WTC11 (cell line): ENCODE measurements around the gene GPC1. TPM values are rescaled to one million over a fixed set of nuclear protein-coding genes. Genes with fewer than 3 reads are reported as not detected.

Experiments used
- ATAC-seq: fragments of 200-7000 bp; cut with Tn5 transposase; 2 replicates; pipeline ENCODE4 v1.10.0; 2021; ENCODE audit warnings: mild to moderate bottlenecking, moderate library complexity
- CTCF ChIA-PET: fragments of 300-600 bp; sonication (Branson Sonifier 250); formaldehyde crosslinking; loops from one replicate; lab custom pipeline; 2021; ENCODE audit warnings: antibody characterized with exemption; lab: Charles Lee
- POLR2A ChIA-PET: fragments of 350-600 bp; sonication (Branson Sonifier 250); formaldehyde crosslinking; loops from one replicate; lab custom pipeline; 2021; ENCODE audit warnings: antibody characterized with exemption; lab: Charles Lee
- DNase-seq: peaks from one replicate; pipeline ENCODE4 v3.0.0; 2021; ENCODE audit warnings: low spot score
- H3K27ac Mint-ChIP-seq: 2 replicates; pipeline ENCODE4 v1.8.0; 2021; ENCODE audit warnings: mixed read lengths
- H3K27me3 Mint-ChIP-seq: 2 replicates; pipeline ENCODE4 v1.8.0; 2021; ENCODE audit warnings: low read depth, mild to moderate bottlenecking, moderate library complexity, mixed read lengths
- H3K36me3 Mint-ChIP-seq: 2 replicates; pipeline ENCODE4 v1.8.0; 2021; ENCODE audit warnings: mixed read lengths
- H3K4me1 Mint-ChIP-seq: 2 replicates; pipeline ENCODE4 v1.8.0; 2022; ENCODE audit warnings: mixed read lengths
- H3K4me3 Mint-ChIP-seq: 2 replicates; pipeline ENCODE4 v1.8.0; 2021; ENCODE audit warnings: mild to moderate bottlenecking, moderate library complexity, mixed read lengths
- H3K9me3 Mint-ChIP-seq: 2 replicates; pipeline ENCODE4 v1.8.0; 2021; ENCODE audit warnings: mixed read lengths
- ATF1 ChIP-seq: sonication (generic); formaldehyde crosslinking; IDR thresholded peaks from 2 replicates; pipeline ENCODE4 v1.8.1; 2023; ENCODE audit warnings: mild to moderate bottlenecking, moderate library complexity, missing genetic modification reagents
- CREM ChIP-seq: sonication (generic); formaldehyde crosslinking; IDR thresholded peaks from 2 replicates; pipeline ENCODE4 v1.8.1; 2022; ENCODE audit warnings: mild to moderate bottlenecking, missing genetic modification reagents, moderate library complexity
- FOXJ3 ChIP-seq: sonication (generic); formaldehyde crosslinking; IDR thresholded peaks from 2 replicates; pipeline ENCODE4 v1.9.0; 2021; ENCODE audit warnings: missing genetic modification reagents, mild to moderate bottlenecking, borderline replicate concordance
- FOXP1 ChIP-seq: sonication (generic); formaldehyde crosslinking; IDR thresholded peaks from 2 replicates; pipeline ENCODE4 v1.8.0; 2022; ENCODE audit warnings: missing genetic modification reagents, mild to moderate bottlenecking, moderate library complexity, borderline replicate concordance
- GRHL2 ChIP-seq: fragments of 250-450 bp; sonication (Bioruptor Pico); IDR thresholded peaks from 2 replicates; pipeline ENCODE4 v1.8.0; 2022; ENCODE audit warnings: mild to moderate bottlenecking, moderate library complexity; ENCODE audit not compliant: insufficient replicate concordance, severe bottlenecking
- IRF2 ChIP-seq: sonication (generic); formaldehyde crosslinking; IDR thresholded peaks from 2 replicates; pipeline ENCODE4 v1.8.0; 2022; ENCODE audit warnings: low read depth, missing genetic modification reagents, borderline replicate concordance
- MLX ChIP-seq: sonication (generic); formaldehyde crosslinking; IDR thresholded peaks from 2 replicates; pipeline ENCODE4 v1.8.1; 2023; ENCODE audit warnings: mild to moderate bottlenecking, missing genetic modification reagents, moderate library complexity
- MXD4 ChIP-seq: fragments of 250-450 bp; sonication (Bioruptor Pico); IDR thresholded peaks from 2 replicates; pipeline ENCODE4 v1.8.0; 2021; ENCODE audit warnings: mild to moderate bottlenecking, moderate library complexity, borderline replicate concordance
- NFATC4 ChIP-seq: fragments of 250-450 bp; sonication (Bioruptor Pico); IDR thresholded peaks from 2 replicates; pipeline ENCODE4 v1.9.0; 2021; ENCODE audit warnings: mild to moderate bottlenecking
- NFYB ChIP-seq: sonication (generic); formaldehyde crosslinking; conservative IDR thresholded peaks from 2 replicates; pipeline ENCODE4 v1.8.0; 2022; ENCODE audit warnings: low read depth, missing genetic modification reagents
- NR1H2 ChIP-seq: sonication (generic); formaldehyde crosslinking; IDR thresholded peaks from 2 replicates; pipeline ENCODE4 v1.9.0; 2021; ENCODE audit warnings: mild to moderate bottlenecking, moderate library complexity, missing genetic modification reagents
- OVOL2 ChIP-seq: fragments of 250-450 bp; sonication (Bioruptor Pico); IDR thresholded peaks from 2 replicates; pipeline ENCODE4 v1.9.0; 2021; ENCODE audit warnings: mild to moderate bottlenecking, borderline replicate concordance
- SP1 ChIP-seq: sonication (generic); formaldehyde crosslinking; conservative IDR thresholded peaks from 2 replicates; pipeline ENCODE4 v1.8.1; 2022; ENCODE audit warnings: missing genetic modification reagents
- ZNF263 ChIP-seq: sonication (generic); formaldehyde crosslinking; IDR thresholded peaks from 2 replicates; pipeline ENCODE4 v1.8.1; 2022; ENCODE audit warnings: low read depth, mild to moderate bottlenecking, moderate library complexity, missing genetic modification reagents
- total RNA-seq: library from RNA; stranded (reverse); gene quantifications from 3 replicates; pipeline ENCODE4 v1.2.3, GENCODE V29; 2021
- TF ChIP-seq, protein P1 (sequence below): sonication (generic); formaldehyde crosslinking; IDR thresholded peaks from 2 replicates; pipeline ENCODE4 v1.8.0; 2022; ENCODE audit warnings: mild to moderate bottlenecking, missing genetic modification reagents
- TF ChIP-seq, protein P2 (sequence below): fragments of 200-600 bp; IDR thresholded peaks from 2 replicates; pipeline ENCODE4 v1.8.0; 2022; ENCODE audit warnings: antibody characterized with exemption
- TF ChIP-seq, protein P3 (sequence below): fragments of 250-450 bp; sonication (Bioruptor Pico); conservative IDR thresholded peaks from 2 replicates; pipeline ENCODE4 v1.9.0; 2021; ENCODE audit warnings: mild to moderate bottlenecking
- TF ChIP-seq, protein P4 (sequence below): sonication (generic); formaldehyde crosslinking; IDR thresholded peaks from 2 replicates; pipeline ENCODE4 v1.8.1; 2022; ENCODE audit warnings: low read depth, mild to moderate bottlenecking, moderate library complexity, missing genetic modification reagents, borderline replicate concordance
- TF ChIP-seq, protein P5 (sequence below): sonication (generic); formaldehyde crosslinking; IDR thresholded peaks from 2 replicates; pipeline ENCODE4 v1.8.1; 2023; ENCODE audit warnings: mild to moderate bottlenecking, missing genetic modification reagents
- TF ChIP-seq, protein P6 (sequence below): sonication (generic); formaldehyde crosslinking; IDR thresholded peaks from 2 replicates; pipeline ENCODE4 v1.8.1; 2023; ENCODE audit warnings: mild to moderate bottlenecking, moderate library complexity, missing genetic modification reagents
- TF ChIP-seq, protein P7 (sequence below): sonication (generic); formaldehyde crosslinking; IDR thresholded peaks from 2 replicates; pipeline ENCODE4 v1.8.0; 2022; ENCODE audit warnings: mild to moderate bottlenecking, missing genetic modification reagents
- TF ChIP-seq, protein P8 (sequence below): sonication (generic); formaldehyde crosslinking; IDR thresholded peaks from 2 replicates; pipeline ENCODE4 v1.8.1; 2023; ENCODE audit warnings: mild to moderate bottlenecking, missing genetic modification reagents, moderate library complexity

Gene GPC1
- total RNA-seq, 1 experiment from 2014 or later, result 41.5 TPM

GRCh38 chr2:240469239-240469636, 33.8 kb downstream of the GPC1 start:
- ChIA-PET CTCF (interaction anchor here (0.6 to 1.1 kb wide), 5 partner anchors 13 to 236 kb away, joined by 3 to 6 read pairs (median 4); no protein-coding TSS in a partner anchor), POLR2A (no interaction called here)
- Mint-ChIP-seq H3K4me1 (no peaks in the 10 kb centered on the region), H3K27me3 (peaks cover 36% of the 10 kb centered on the region), H3K9me3 (peaks cover 9% of the 10 kb centered on the region), H3K4me3 (no peak overlapping the region), H3K27ac (no peak overlapping the region), H3K36me3 (peaks cover 6% of the 10 kb centered on the region)
- TF ChIP-seq IRF2 (no peak), MLX (CRISPR knock-in tag) (no peak), ZNF263 (CRISPR knock-in tag) (no peak), FOXP1 (CRISPR knock-in tag) (no peak), FOXJ3 (CRISPR knock-in tag) (no peak)
- TF ChIP-seq, protein P1, sequence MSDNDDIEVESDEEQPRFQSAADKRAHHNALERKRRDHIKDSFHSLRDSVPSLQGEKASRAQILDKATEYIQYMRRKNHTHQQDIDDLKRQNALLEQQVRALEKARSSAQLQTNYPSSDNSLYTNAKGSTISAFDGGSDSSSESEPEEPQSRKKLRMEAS, result no peak
- ATAC-seq (peak; percentile 68), DNase-seq (peak; percentile 22)

DNA sequence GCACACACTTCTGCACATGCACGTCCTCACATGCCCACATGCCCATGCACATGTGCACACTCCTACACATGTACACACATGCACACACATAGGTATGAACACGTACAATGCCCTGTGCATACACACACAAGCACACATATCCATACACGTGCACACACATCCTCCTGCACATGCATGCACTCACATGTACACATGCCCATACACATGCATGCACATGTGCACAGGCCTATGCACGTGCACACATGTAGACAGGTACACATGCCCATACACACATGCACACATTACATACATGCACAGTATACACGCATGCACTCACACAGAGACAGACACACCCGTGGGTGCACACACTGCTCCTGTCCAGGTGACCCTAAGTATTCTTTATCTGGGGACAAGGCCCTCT, 34.3 kb downstream of the GPC1 start:
- Mint-ChIP-seq H3K36me3 (peaks cover 3% of the 10 kb centered on the region), H3K27ac (no peak overlapping the region), H3K9me3 (peaks cover 13% of the 10 kb centered on the region), H3K4me3 (no peak overlapping the region), H3K27me3 (peaks cover 39% of the 10 kb centered on the region), H3K4me1 (no peaks in the 10 kb centered on the region)
- CTCF ChIA-PET, result interaction anchor here (1.0 kb wide), 2 partner anchors 15 to 236 kb away, joined by 4 to 5 read pairs; no protein-coding TSS in a partner anchor
- POLR2A ChIA-PET, result no interaction called here
- ATAC-seq (no peak), DNase-seq (no peak)
- no peak for TF ChIP-seq CREM (CRISPR knock-in tag)
- no peak for TF ChIP-seq NFYB (CRISPR knock-in tag)
- TF ChIP-seq, protein P2, sequence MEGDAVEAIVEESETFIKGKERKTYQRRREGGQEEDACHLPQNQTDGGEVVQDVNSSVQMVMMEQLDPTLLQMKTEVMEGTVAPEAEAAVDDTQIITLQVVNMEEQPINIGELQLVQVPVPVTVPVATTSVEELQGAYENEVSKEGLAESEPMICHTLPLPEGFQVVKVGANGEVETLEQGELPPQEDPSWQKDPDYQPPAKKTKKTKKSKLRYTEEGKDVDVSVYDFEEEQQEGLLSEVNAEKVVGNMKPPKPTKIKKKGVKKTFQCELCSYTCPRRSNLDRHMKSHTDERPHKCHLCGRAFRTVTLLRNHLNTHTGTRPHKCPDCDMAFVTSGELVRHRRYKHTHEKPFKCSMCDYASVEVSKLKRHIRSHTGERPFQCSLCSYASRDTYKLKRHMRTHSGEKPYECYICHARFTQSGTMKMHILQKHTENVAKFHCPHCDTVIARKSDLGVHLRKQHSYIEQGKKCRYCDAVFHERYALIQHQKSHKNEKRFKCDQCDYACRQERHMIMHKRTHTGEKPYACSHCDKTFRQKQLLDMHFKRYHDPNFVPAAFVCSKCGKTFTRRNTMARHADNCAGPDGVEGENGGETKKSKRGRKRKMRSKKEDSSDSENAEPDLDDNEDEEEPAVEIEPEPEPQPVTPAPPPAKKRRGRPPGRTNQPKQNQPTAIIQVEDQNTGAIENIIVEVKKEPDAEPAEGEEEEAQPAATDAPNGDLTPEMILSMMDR, result no peak
- TF ChIP-seq, protein P3, sequence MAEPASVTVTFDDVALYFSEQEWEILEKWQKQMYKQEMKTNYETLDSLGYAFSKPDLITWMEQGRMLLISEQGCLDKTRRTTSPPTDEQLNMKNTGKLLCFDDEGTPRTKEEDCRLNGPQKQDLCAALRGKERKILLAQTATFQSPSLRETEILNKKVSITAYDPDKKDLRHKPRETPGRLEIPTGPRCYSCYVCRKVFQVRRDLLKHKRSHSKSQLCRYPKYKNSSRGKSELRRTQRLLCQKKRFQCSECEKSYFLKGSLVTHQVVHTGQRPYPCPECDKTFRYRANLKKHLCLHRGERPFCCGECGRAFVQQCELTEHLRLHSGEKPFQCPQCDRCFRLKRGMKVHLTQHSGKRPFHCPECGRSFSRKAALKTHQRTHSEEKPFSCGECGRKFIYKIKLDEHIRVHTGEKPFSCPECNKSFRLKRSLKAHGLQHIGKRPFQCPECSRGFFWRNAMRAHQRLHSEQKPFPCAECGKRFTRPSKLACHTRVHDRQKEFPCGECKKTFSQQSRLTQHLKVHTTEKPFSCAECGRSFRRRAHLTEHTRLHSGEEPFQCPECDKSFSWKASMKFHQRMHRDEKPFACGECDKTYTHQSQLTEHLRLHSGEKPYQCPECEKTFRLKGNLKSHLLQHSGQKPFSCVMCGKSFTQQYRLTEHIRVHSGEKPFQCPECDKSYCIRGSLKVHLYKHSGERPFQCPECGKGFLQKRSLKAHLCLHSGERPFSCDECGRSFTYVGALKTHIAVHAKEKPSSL, result no peak
- TF ChIP-seq, protein P4, sequence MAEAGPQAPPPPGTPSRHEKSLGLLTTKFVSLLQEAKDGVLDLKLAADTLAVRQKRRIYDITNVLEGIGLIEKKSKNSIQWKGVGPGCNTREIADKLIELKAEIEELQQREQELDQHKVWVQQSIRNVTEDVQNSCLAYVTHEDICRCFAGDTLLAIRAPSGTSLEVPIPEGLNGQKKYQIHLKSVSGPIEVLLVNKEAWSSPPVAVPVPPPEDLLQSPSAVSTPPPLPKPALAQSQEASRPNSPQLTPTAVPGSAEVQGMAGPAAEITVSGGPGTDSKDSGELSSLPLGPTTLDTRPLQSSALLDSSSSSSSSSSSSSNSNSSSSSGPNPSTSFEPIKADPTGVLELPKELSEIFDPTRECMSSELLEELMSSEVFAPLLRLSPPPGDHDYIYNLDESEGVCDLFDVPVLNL (CRISPR knock-in tag), result no peak
- no peak for TF ChIP-seq ATF1
- TF ChIP-seq SP1, result no peak
- no peak for TF ChIP-seq FOXJ3 (CRISPR knock-in tag)
- TF ChIP-seq NR1H2 (CRISPR knock-in tag), result no peak
- no peak for TF ChIP-seq OVOL2 (CRISPR knock-in tag)
- TF ChIP-seq, protein P5, sequence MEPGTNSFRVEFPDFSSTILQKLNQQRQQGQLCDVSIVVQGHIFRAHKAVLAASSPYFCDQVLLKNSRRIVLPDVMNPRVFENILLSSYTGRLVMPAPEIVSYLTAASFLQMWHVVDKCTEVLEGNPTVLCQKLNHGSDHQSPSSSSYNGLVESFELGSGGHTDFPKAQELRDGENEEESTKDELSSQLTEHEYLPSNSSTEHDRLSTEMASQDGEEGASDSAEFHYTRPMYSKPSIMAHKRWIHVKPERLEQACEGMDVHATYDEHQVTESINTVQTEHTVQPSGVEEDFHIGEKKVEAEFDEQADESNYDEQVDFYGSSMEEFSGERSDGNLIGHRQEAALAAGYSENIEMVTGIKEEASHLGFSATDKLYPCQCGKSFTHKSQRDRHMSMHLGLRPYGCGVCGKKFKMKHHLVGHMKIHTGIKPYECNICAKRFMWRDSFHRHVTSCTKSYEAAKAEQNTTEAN (CRISPR knock-in tag), result no peak
- TF ChIP-seq, protein P6, sequence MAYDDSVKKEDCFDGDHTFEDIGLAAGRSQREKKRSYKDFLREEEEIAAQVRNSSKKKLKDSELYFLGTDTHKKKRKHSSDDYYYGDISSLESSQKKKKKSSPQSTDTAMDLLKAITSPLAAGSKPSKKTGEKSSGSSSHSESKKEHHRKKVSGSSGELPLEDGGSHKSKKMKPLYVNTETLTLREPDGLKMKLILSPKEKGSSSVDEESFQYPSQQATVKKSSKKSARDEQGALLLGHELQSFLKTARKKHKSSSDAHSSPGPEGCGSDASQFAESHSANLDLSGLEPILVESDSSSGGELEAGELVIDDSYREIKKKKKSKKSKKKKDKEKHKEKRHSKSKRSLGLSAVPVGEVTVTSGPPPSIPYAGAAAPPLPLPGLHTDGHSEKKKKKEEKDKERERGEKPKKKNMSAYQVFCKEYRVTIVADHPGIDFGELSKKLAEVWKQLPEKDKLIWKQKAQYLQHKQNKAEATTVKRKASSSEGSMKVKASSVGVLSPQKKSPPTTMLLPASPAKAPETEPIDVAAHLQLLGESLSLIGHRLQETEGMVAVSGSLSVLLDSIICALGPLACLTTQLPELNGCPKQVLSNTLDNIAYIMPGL (CRISPR knock-in tag), result no peak
- no peak for TF ChIP-seq NFATC4 (CRISPR knock-in tag)
- TF ChIP-seq, protein P7, sequence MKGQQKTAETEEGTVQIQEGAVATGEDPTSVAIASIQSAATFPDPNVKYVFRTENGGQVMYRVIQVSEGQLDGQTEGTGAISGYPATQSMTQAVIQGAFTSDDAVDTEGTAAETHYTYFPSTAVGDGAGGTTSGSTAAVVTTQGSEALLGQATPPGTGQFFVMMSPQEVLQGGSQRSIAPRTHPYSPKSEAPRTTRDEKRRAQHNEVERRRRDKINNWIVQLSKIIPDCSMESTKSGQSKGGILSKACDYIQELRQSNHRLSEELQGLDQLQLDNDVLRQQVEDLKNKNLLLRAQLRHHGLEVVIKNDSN (CRISPR knock-in tag), result no peak
- TF ChIP-seq GRHL2, result no peak
- TF ChIP-seq, protein P8, sequence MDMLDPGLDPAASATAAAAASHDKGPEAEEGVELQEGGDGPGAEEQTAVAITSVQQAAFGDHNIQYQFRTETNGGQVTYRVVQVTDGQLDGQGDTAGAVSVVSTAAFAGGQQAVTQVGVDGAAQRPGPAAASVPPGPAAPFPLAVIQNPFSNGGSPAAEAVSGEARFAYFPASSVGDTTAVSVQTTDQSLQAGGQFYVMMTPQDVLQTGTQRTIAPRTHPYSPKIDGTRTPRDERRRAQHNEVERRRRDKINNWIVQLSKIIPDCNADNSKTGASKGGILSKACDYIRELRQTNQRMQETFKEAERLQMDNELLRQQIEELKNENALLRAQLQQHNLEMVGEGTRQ (CRISPR knock-in tag), result no peak
- no peak for TF ChIP-seq MXD4 (CRISPR knock-in tag)
